HL-60 (cell line): Measurements from ENCODE around the gene ASTN2.

ENCODE experiments used
- DNase-seq, 2 experiments: peaks; one replicate each; pipeline ENCODE4 v3.0.0-alpha.2; 2010 to 2020; ENCODE audit warnings: low read depth in 1 of 2, low spot score in 1 of 2
- H3K27ac ChIP-seq: fragments of 250-450 bp; sonication (Bioruptor Pico); replicated peaks from 2 replicates; pipeline ENCODE4 v1.5.1; 2020; ENCODE audit warnings: mild to moderate bottlenecking, moderate library complexity
- H3K27me3 ChIP-seq: fragments of 250-450 bp; sonication (Bioruptor Pico); 2 replicates; pipeline ENCODE4 v1.5.1; 2021; ENCODE audit warnings: mild to moderate bottlenecking, moderate library complexity; ENCODE audit not compliant: insufficient read depth, poor library complexity, severe bottlenecking
- H3K4me3 ChIP-seq: replicated peaks from 2 replicates; pipeline ENCODE4 v1.5.1; 2011; ENCODE audit warnings: mild to moderate bottlenecking, control low read depth, low read length; ENCODE audit not compliant: insufficient read depth
- GABPA ChIP-seq: IDR thresholded peaks from 2 replicates; pipeline ENCODE4 v1.6.1; 2012; ENCODE audit warnings: low read depth
- POLR2AphosphoS5 ChIP-seq: IDR thresholded peaks from 2 replicates; pipeline ENCODE4 v1.6.1; 2012; ENCODE audit warnings: low read depth
- SPI1 ChIP-seq: IDR thresholded peaks from 2 replicates; pipeline ENCODE4 v1.6.1; 2012; ENCODE audit warnings: low read depth, mild to moderate bottlenecking, borderline replicate concordance
- TF ChIP-seq, protein P1 (sequence below): IDR thresholded peaks from 2 replicates; pipeline ENCODE4 v1.6.1; 2012; ENCODE audit warnings: low read depth; ENCODE audit not compliant: insufficient replicate concordance
- TF ChIP-seq, protein P2 (sequence below): IDR thresholded peaks from one replicate; pipeline ENCODE4 v1.5.1; 2011; ENCODE audit warnings: low read length, control low read depth, inconsistent platforms; ENCODE audit not compliant: insufficient read depth

Gene ASTN2

GRCh38 chr9:116685166-116685565 is 729.7 kb downstream of the ASTN2 start:
- TF ChIP-seq POLR2AphosphoS5: no peak
- TF ChIP-seq SPI1: no peak
- TF ChIP-seq, protein P1, sequence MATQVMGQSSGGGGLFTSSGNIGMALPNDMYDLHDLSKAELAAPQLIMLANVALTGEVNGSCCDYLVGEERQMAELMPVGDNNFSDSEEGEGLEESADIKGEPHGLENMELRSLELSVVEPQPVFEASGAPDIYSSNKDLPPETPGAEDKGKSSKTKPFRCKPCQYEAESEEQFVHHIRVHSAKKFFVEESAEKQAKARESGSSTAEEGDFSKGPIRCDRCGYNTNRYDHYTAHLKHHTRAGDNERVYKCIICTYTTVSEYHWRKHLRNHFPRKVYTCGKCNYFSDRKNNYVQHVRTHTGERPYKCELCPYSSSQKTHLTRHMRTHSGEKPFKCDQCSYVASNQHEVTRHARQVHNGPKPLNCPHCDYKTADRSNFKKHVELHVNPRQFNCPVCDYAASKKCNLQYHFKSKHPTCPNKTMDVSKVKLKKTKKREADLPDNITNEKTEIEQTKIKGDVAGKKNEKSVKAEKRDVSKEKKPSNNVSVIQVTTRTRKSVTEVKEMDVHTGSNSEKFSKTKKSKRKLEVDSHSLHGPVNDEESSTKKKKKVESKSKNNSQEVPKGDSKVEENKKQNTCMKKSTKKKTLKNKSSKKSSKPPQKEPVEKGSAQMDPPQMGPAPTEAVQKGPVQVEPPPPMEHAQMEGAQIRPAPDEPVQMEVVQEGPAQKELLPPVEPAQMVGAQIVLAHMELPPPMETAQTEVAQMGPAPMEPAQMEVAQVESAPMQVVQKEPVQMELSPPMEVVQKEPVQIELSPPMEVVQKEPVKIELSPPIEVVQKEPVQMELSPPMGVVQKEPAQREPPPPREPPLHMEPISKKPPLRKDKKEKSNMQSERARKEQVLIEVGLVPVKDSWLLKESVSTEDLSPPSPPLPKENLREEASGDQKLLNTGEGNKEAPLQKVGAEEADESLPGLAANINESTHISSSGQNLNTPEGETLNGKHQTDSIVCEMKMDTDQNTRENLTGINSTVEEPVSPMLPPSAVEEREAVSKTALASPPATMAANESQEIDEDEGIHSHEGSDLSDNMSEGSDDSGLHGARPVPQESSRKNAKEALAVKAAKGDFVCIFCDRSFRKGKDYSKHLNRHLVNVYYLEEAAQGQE: no peak
- TF ChIP-seq, protein P2, sequence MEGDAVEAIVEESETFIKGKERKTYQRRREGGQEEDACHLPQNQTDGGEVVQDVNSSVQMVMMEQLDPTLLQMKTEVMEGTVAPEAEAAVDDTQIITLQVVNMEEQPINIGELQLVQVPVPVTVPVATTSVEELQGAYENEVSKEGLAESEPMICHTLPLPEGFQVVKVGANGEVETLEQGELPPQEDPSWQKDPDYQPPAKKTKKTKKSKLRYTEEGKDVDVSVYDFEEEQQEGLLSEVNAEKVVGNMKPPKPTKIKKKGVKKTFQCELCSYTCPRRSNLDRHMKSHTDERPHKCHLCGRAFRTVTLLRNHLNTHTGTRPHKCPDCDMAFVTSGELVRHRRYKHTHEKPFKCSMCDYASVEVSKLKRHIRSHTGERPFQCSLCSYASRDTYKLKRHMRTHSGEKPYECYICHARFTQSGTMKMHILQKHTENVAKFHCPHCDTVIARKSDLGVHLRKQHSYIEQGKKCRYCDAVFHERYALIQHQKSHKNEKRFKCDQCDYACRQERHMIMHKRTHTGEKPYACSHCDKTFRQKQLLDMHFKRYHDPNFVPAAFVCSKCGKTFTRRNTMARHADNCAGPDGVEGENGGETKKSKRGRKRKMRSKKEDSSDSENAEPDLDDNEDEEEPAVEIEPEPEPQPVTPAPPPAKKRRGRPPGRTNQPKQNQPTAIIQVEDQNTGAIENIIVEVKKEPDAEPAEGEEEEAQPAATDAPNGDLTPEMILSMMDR: no peak
- TF ChIP-seq GABPA: no peak
- DNase-seq: no peak
- peaks cover 19% of the 10 kb centered on the region for H3K27me3 ChIP-seq
- no peak overlapping the region for H3K4me3 ChIP-seq
- no peak overlapping the region for H3K27ac ChIP-seq

DNA sequence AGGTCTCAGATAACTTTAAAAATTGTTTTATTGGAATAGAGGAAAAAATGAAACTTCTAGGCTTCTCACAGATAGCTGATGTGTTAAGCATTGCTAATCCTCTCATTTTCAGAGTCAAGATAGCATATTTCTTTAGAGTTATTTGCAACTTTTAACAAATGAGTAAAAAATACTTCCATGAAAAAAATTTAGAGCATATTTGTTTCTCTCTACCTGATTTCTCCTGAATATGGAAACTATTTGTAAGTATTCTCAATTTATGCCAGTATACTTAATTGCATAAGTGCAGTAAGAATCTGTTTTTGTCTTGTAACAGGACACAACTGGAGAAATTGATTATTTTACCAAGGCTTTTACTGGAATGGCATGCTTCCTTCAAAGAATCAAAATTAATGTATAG is 731.3 kb downstream of the ASTN2 start:
- TF ChIP-seq GABPA (no peak), SPI1 (no peak), POLR2AphosphoS5 (no peak)
- TF ChIP-seq, protein P1: no peak
- TF ChIP-seq, protein P2: no peak
- no peak overlapping the region for H3K4me3 ChIP-seq
- no peak overlapping the region for H3K27ac ChIP-seq
- H3K27me3 ChIP-seq: peaks cover 19% of the 10 kb centered on the region
- DNase-seq: no peak

- H3K27me3 ChIP-seq: no peaks in the 10 kb centered on the region
- DNase-seq: no peak
- TF ChIP-seq, protein P2: no peak
- TF ChIP-seq SPI1 (no peak), POLR2AphosphoS5 (no peak), GABPA (no peak)
- TF ChIP-seq, protein P1: no peak
- no peak overlapping the region for H3K4me3 ChIP-seq
- H3K27ac ChIP-seq: no peak overlapping the region
Measured at GRCh38 chr9:116674210-116674980, 740.5 kb downstream of the ASTN2 start.
